Cardiac muscle cell (in vitro differentiated cells and primary cell): ENCODE measurements around the gene WAS. TPM values are rescaled to one million over a fixed set of nuclear protein-coding genes. Genes with fewer than 3 reads are reported as not detected.

Experiments
- DNase-seq, 2 donors: peaks; one replicate each; pipeline versions ENCODE4 v3.0.0 to v3.0.0-alpha.2; 2010 to 2017; ENCODE audit warnings: low read depth in 1 of 2, low spot score in 1 of 2
- H3K27ac ChIP-seq: fragments of 200-600 bp; sonication (generic); 2 replicates; pipeline ENCODE4 v1.5.1; 2016
- H3K27me3 ChIP-seq: fragments of 200-600 bp; sonication (generic); 2 replicates; pipeline ENCODE4 v1.6.0; 2016; ENCODE audit warnings: control low read depth
- H3K36me3 ChIP-seq: fragments of 200-600 bp; sonication (generic); 2 replicates; pipeline ENCODE4 v1.5.1; 2016; ENCODE audit warnings: control low read depth
- H3K4me1 ChIP-seq: fragments of 200-600 bp; sonication (generic); 2 replicates; pipeline ENCODE4 v1.8.1; 2017; ENCODE audit warnings: low read depth, mild to moderate bottlenecking, mixed run types
- H3K4me3 ChIP-seq: fragments of 200-600 bp; sonication (generic); 2 replicates; pipeline ENCODE4 v1.5.1; 2016; ENCODE audit warnings: mild to moderate bottlenecking
- H3K9me3 ChIP-seq: fragments of 200-600 bp; sonication (generic); 2 replicates; pipeline ENCODE4 v1.5.1; 2017; ENCODE audit warnings: low read depth, mild to moderate bottlenecking, control low read depth
- CTCF ChIP-seq: IDR thresholded peaks from 2 replicates; pipeline ENCODE4 v1.5.1; 2012; ENCODE audit warnings: low read depth, mild to moderate bottlenecking, low read length
- polyA plus RNA-seq: library from polyadenylated mRNA; unstranded; fragments of >200 nt; fragmentation: Nextera tagmentation; extraction: Ambion mirVana; gene quantifications from 2 replicates; pipeline ENCODE4 v1.2.1, GENCODE V29; 2016
- total RNA-seq: library from RNA; depleted of rRNA; stranded (reverse); fragments of >200 nt; gene quantifications from 2 replicates; pipeline ENCODE4 v1.2.3, GENCODE V29; 2016

Gene WAS
- total and polyA plus RNA-seq, 2 experiments from 2014 or later: 1.7 to 1.9 TPM

- no peak for DNase-seq
- H3K9me3 ChIP-seq: no peaks in the 10 kb centered on the region
- no peak for TF ChIP-seq CTCF
- no peaks in the 10 kb centered on the region for H3K4me1 ChIP-seq
- no peak overlapping the region for H3K27ac ChIP-seq
- H3K4me3 ChIP-seq: no peak overlapping the region
- H3K36me3 ChIP-seq: no peaks in the 10 kb centered on the region
- H3K27me3 ChIP-seq: no peaks in the 10 kb centered on the region
Observed at GRCh38 chrX:48703228-48703627, 19.6 kb downstream of the WAS start.

GRCh38 chrX:48703642-48704481 is 20.3 kb downstream of the WAS start:
- no peak overlapping the region for H3K4me3 ChIP-seq
- TF ChIP-seq CTCF: no peak
- no peaks in the 10 kb centered on the region for H3K9me3 ChIP-seq
- H3K36me3 ChIP-seq: no peaks in the 10 kb centered on the region
- H3K4me1 ChIP-seq: no peaks in the 10 kb centered on the region
- no peaks in the 10 kb centered on the region for H3K27me3 ChIP-seq
- H3K27ac ChIP-seq: no peak overlapping the region
- peak; percentile 15 to 59 for DNase-seq

- no peaks in the 10 kb centered on the region for H3K27me3 ChIP-seq
Observed at GRCh38 chrX:48705871-48706270, 22.3 kb downstream of the WAS start.

DNA sequence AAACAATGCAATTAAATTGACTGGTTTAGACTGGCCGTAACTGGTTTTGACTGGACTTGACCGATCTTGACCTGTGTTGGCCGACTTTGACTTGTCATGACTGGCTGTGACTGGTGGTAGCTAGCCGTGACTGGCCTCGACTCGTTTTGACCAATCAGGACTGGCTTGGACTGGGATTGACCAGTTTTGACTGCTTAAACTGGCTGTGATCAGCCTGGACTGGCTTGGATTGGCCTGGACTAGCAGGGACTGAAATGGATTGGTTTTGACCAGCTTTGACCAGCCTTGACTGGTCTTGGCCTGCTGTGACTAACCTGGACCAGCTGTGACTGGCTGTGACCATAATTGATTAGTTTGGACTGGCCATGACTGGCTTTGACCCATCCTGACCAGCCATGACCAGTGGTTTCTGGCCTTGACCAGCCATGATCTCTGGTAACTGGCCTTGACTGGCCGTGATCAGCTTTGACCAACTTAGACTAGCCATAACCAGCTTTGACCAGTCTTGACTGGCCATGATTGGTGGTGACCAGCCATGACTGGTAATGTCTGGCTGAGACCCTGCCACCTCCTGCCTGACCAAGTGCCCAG is 26.0 kb downstream of the WAS start:
- no peak overlapping the region for H3K27ac ChIP-seq
- no peak for TF ChIP-seq CTCF
- H3K4me3 ChIP-seq: no peak overlapping the region
- no peaks in the 10 kb centered on the region for H3K4me1 ChIP-seq
- H3K9me3 ChIP-seq: no peaks in the 10 kb centered on the region
- no peak for DNase-seq
- no peaks in the 10 kb centered on the region for H3K27me3 ChIP-seq
- H3K36me3 ChIP-seq: no peaks in the 10 kb centered on the region

More at GRCh38 chrX:48705871-48706270, 22.3 kb downstream of the WAS start:
- no peak for DNase-seq
- Histone ChIP-seq H3K4me1 (no peaks in the 10 kb centered on the region), H3K4me3 (no peak overlapping the region), H3K9me3 (no peaks in the 10 kb centered on the region), H3K27ac (no peak overlapping the region), H3K36me3 (no peaks in the 10 kb centered on the region)
- no peak for TF ChIP-seq CTCF

DNA sequence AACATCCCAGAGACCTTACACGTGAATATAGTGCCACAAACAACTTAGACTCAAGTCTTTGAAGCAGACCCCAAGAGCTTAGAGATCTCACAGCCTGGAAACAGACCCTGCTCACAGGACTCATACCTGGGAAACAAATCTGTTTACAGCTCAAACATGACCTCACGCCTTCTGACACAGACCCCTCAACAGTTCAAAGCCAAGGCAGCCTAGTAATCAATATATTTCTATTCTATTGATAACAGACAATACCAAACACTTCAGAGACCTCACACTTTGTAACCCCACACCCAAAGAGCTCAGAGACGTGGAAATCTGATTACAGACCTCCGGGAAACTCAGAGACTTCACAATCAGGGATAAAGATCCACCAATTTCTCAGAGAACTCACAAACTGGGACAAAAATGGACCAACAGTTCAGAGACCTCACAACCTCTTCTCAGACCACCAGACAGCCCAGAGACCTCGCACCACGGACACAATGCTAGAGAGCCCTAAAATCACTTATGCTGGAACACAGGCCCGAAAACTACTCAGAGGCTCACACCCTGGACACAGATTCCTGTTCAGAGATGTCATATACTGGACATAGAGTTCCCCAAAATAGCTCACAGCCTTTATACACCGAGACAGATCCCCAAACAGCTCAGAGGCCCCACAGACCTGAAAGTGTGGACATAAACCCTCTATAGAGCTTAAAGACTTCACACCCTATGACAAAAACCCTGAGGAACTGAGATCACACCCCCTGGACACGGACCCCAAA is 27.7 kb downstream of the WAS start:
- Histone ChIP-seq H3K27ac (no peak overlapping the region), H3K4me1 (no peaks in the 10 kb centered on the region), H3K9me3 (no peaks in the 10 kb centered on the region), H3K36me3 (no peaks in the 10 kb centered on the region), H3K4me3 (no peak overlapping the region), H3K27me3 (no peaks in the 10 kb centered on the region)
- DNase-seq: no peak
- no peak for TF ChIP-seq CTCF
